Mesenchymal stem cell (in vitro differentiated cells and primary cell): ENCODE results near the gene PLAAT2.

Source experiments
- DNase-seq: peaks from one replicate; pipeline ENCODE4 v3.0.0-alpha.2; 2013
- H2AFZ ChIP-seq: one replicate; pipeline ENCODE4 v1.6.1; 2013; ENCODE audit warnings: low read depth, mild to moderate bottlenecking, control low read depth, inconsistent platforms, low read length, moderate library complexity
- H2AK5ac ChIP-seq: 2 replicates; pipeline ENCODE4 v1.6.1; 2013; ENCODE audit warnings: low read length, moderate library complexity, mild to moderate bottlenecking, inconsistent platforms; ENCODE audit not compliant: severe bottlenecking
- H2BK120ac ChIP-seq: one replicate; pipeline ENCODE4 v1.6.1; 2013; ENCODE audit warnings: low read depth, mild to moderate bottlenecking, inconsistent platforms, low read length, moderate library complexity
- H2BK12ac ChIP-seq, 2 experiments: one replicate each; pipeline ENCODE4 v1.6.1; 2013; ENCODE audit warnings: inconsistent platforms in 2 of 2, low read length in 2 of 2, mild to moderate bottlenecking in 2 of 2, moderate library complexity in 2 of 2, control low read depth in 1 of 2
- H2BK15ac ChIP-seq: one replicate; pipeline ENCODE4 v1.6.1; 2013; ENCODE audit warnings: mild to moderate bottlenecking, low read depth, inconsistent platforms; ENCODE audit not compliant: poor library complexity, severe bottlenecking
- H2BK5ac ChIP-seq: 2 replicates; pipeline ENCODE4 v1.6.1; 2013; ENCODE audit warnings: low read depth, mild to moderate bottlenecking, low read length, control low read depth, inconsistent platforms; ENCODE audit not compliant: poor library complexity, severe bottlenecking
- H3K14ac ChIP-seq, 2 experiments: one replicate each; pipeline ENCODE4 v1.6.1; 2013; ENCODE audit warnings: inconsistent platforms in 2 of 2, low read length in 2 of 2, control low read depth in 1 of 2, mild to moderate bottlenecking in 1 of 2, moderate library complexity in 1 of 2
- H3K18ac ChIP-seq, 2 experiments: one replicate each; pipeline ENCODE4 v1.6.1; 2013; ENCODE audit warnings: inconsistent platforms in 2 of 2, low read length in 2 of 2, control low read depth in 1 of 2, low read depth in 1 of 2, mild to moderate bottlenecking in 1 of 2
- H3K23ac ChIP-seq, 2 experiments: one replicate each; pipeline ENCODE4 v1.6.1; 2013; ENCODE audit warnings: inconsistent platforms in 2 of 2, low read length in 2 of 2, mild to moderate bottlenecking in 2 of 2, moderate library complexity in 2 of 2, control low read depth in 1 of 2
- H3K27ac ChIP-seq: 2 replicates; pipeline ENCODE4 v1.5.1; 2013; ENCODE audit warnings: mild to moderate bottlenecking, moderate library complexity, low read length, control low read depth, inconsistent platforms; ENCODE audit not compliant: poor library complexity, severe bottlenecking
- H3K27me3 ChIP-seq, 2 experiments: 2 replicates each; pipeline versions ENCODE4 v1.6.1 to v1.7.0; 2013; ENCODE audit warnings: low read length in 2 of 2, mild to moderate bottlenecking in 2 of 2, moderate library complexity in 2 of 2, control low read depth in 1 of 2, inconsistent platforms in 1 of 2; ENCODE audit not compliant: control insufficient read depth in 1 of 2, insufficient read depth in 1 of 2
- H3K36me3 ChIP-seq, 2 experiments: 2 replicates each; pipeline versions ENCODE4 v1.6.1 to v1.7.0; 2013; ENCODE audit warnings: low read length in 2 of 2, control low read depth in 1 of 2, inconsistent platforms in 1 of 2, low read depth in 1 of 2, mild to moderate bottlenecking in 1 of 2; ENCODE audit not compliant: insufficient read depth in 2 of 2, control insufficient read depth in 1 of 2
- H3K4ac ChIP-seq, 2 experiments: one replicate each; pipeline ENCODE4 v1.6.1; 2013; ENCODE audit warnings: inconsistent platforms in 2 of 2, low read length in 2 of 2, mild to moderate bottlenecking in 2 of 2, moderate library complexity in 2 of 2, control low read depth in 1 of 2, low read depth in 1 of 2
- H3K4me1 ChIP-seq: 2 replicates; pipeline ENCODE4 v1.6.1; 2013; ENCODE audit warnings: low read depth, low read length, control low read depth; ENCODE audit not compliant: control insufficient read depth, insufficient read depth
- H3K4me2 ChIP-seq: 2 replicates; pipeline ENCODE4 v1.6.1; 2013; ENCODE audit warnings: low read length, mild to moderate bottlenecking, inconsistent platforms; ENCODE audit not compliant: poor library complexity, severe bottlenecking
- H3K4me3 ChIP-seq, 2 experiments: 2 replicates each; pipeline versions ENCODE4 v1.5.1 to v1.7.0; 2013; ENCODE audit warnings: low read length in 2 of 2, mild to moderate bottlenecking in 2 of 2, control low read depth in 1 of 2, low read depth in 1 of 2; ENCODE audit not compliant: insufficient read depth in 1 of 2
- H3K79me1 ChIP-seq: replicated peaks from 2 replicates; pipeline ENCODE4 v1.6.1; 2013; ENCODE audit warnings: mild to moderate bottlenecking, control low read depth, low read length, inconsistent platforms; ENCODE audit not compliant: poor library complexity, severe bottlenecking
- H3K9ac ChIP-seq: 2 replicates; pipeline ENCODE4 v1.7.0; 2013; ENCODE audit warnings: mild to moderate bottlenecking, low read length, moderate library complexity
- H3K9me3 ChIP-seq: 2 replicates; pipeline ENCODE4 v1.7.0; 2013; ENCODE audit warnings: mild to moderate bottlenecking, low read length; ENCODE audit not compliant: control insufficient read depth
- H4K8ac ChIP-seq: one replicate; pipeline ENCODE4 v1.6.1; 2013; ENCODE audit warnings: inconsistent platforms, mild to moderate bottlenecking, low read length, moderate library complexity
- H4K91ac ChIP-seq: one replicate; pipeline ENCODE4 v1.6.1; 2013; ENCODE audit warnings: mild to moderate bottlenecking, low read length, inconsistent platforms
- WGBS: methylation state at CpG from one replicate; pipeline ENCODE4 v1.1.7; 2013; ENCODE audit warnings: mixed read lengths; 5-methylcytosine and 5-hydroxymethylcytosine counted together

Gene PLAAT2

GRCh38 chr11:63554877-63555223 lies 8.3 kb downstream of the PLAAT2 start:
- Histone ChIP-seq H3K79me1 (no peaks in the 10 kb centered on the region), H4K8ac (no peak overlapping the region), H3K18ac (no peak overlapping the region), H4K91ac (no peak overlapping the region), H3K27ac (no peak overlapping the region), H3K4ac (no peak overlapping the region), H3K9ac (no peak overlapping the region), H2BK5ac (no peak overlapping the region), H3K4me1 (peaks cover 5% of the 10 kb centered on the region), H3K4me3 (no peak overlapping the region), H2AFZ (no peak overlapping the region), H2BK15ac (no peak overlapping the region), H3K9me3 (no peaks in the 10 kb centered on the region), H2BK12ac (no peak overlapping the region), H3K14ac (no peak overlapping the region), H2BK120ac (no peak overlapping the region), H3K36me3 (no peaks in the 10 kb centered on the region), H3K27me3 (peaks cover 0 to 18% of the 10 kb centered on the region in 2 experiments), H3K4me2 (no peak overlapping the region), H3K23ac (no peak overlapping the region), H2AK5ac (no peak overlapping the region)
- 68% methylated on average over 4 of the region's 4 CpGs for WGBS
- DNase-seq = no peak

GRCh38 chr11:63553759-63554158 lies 9.4 kb downstream of the PLAAT2 start:
- Histone ChIP-seq H3K27me3 (peaks cover 0 to 11% of the 10 kb centered on the region in 2 experiments), H3K4ac (no peak overlapping the region), H4K8ac (no peak overlapping the region), H3K4me1 (peaks cover 5% of the 10 kb centered on the region), H3K4me3 (no peak overlapping the region), H2BK120ac (no peak overlapping the region), H2AK5ac (no peak overlapping the region), H3K27ac (no peak overlapping the region), H3K18ac (no peak overlapping the region), H2BK12ac (no peak overlapping the region), H3K4me2 (no peak overlapping the region), H3K79me1 (no peaks in the 10 kb centered on the region), H4K91ac (no peak overlapping the region), H3K9ac (no peak overlapping the region), H2BK5ac (no peak overlapping the region), H2BK15ac (no peak overlapping the region), H3K14ac (no peak overlapping the region), H2AFZ (no peak overlapping the region), H3K36me3 (no peaks in the 10 kb centered on the region), H3K9me3 (no peaks in the 10 kb centered on the region), H3K23ac (no peak overlapping the region)
- no peak for DNase-seq
- WGBS = 74% methylated on average over 8 of the region's 8 CpGs

- Histone ChIP-seq H2BK15ac (no peak overlapping the region), H3K4me1 (peaks cover 5% of the 10 kb centered on the region)
Measured at GRCh38 chr11:63552921-63553320, 10.3 kb downstream of the PLAAT2 start.

GRCh38 chr11:63551889-63552266 lies 11.3 kb downstream of the PLAAT2 start:
- H2BK120ac ChIP-seq = no peak overlapping the region
- WGBS = 90% methylated on average over 6 of the region's 6 CpGs
- no peaks in the 10 kb centered on the region for H3K9me3 ChIP-seq
- H4K91ac ChIP-seq = no peak overlapping the region
- H2BK15ac ChIP-seq = no peak overlapping the region
- no peaks in the 10 kb centered on the region for H3K36me3 ChIP-seq
- no peak overlapping the region for H2BK12ac ChIP-seq
- no peak overlapping the region for H3K27ac ChIP-seq
- no peak overlapping the region for H2AK5ac ChIP-seq
- H3K4ac ChIP-seq = no peak overlapping the region
- peaks cover 8% of the 10 kb centered on the region for H3K4me1 ChIP-seq
- no peak overlapping the region for H3K4me3 ChIP-seq
- no peak overlapping the region for H2BK5ac ChIP-seq
- H4K8ac ChIP-seq = no peak overlapping the region
- H3K4me2 ChIP-seq = no peak overlapping the region
- no peak overlapping the region for H3K23ac ChIP-seq
- no peak overlapping the region for H3K9ac ChIP-seq
- no peak overlapping the region for H2AFZ ChIP-seq
- H3K14ac ChIP-seq = no peak overlapping the region
- H3K27me3 ChIP-seq = peaks cover 0 to 11% of the 10 kb centered on the region in 2 experiments
- no peaks in the 10 kb centered on the region for H3K79me1 ChIP-seq
- no peak overlapping the region for H3K18ac ChIP-seq
- no peak for DNase-seq

More at GRCh38 chr11:63552921-63553320, 10.3 kb downstream of the PLAAT2 start:
- no peak overlapping the region for H2AFZ ChIP-seq
- H3K9me3 ChIP-seq = no peaks in the 10 kb centered on the region
- H3K79me1 ChIP-seq = no peaks in the 10 kb centered on the region
- H3K4me3 ChIP-seq = no peak overlapping the region
- no peak overlapping the region for H3K18ac ChIP-seq
- H2BK12ac ChIP-seq = no peak overlapping the region
- H3K9ac ChIP-seq = no peak overlapping the region
- WGBS = 88% methylated on average over 6 of the region's 7 CpGs
- no peak overlapping the region for H3K4ac ChIP-seq
- no peak overlapping the region for H4K91ac ChIP-seq
- H3K4me2 ChIP-seq = no peak overlapping the region
- DNase-seq = no peak
- H2BK5ac ChIP-seq = no peak overlapping the region
- H3K23ac ChIP-seq = no peak overlapping the region
- no peaks in the 10 kb centered on the region for H3K36me3 ChIP-seq
- H2AK5ac ChIP-seq = no peak overlapping the region
- peaks cover 0 to 11% of the 10 kb centered on the region in 2 experiments for H3K27me3 ChIP-seq
- H2BK120ac ChIP-seq = no peak overlapping the region
- no peak overlapping the region for H3K27ac ChIP-seq
- H3K14ac ChIP-seq = no peak overlapping the region
- no peak overlapping the region for H4K8ac ChIP-seq
